GM19452 (cell line): ENCODE data around the gene CTDNEP1.
A peak's percentile ranks its signal among the peaks of the same experiment; 100 is the strongest.

Source experiments
- ATAC-seq: cut with Tn5 transposase; IDR thresholded peaks from one replicate; pipeline ENCODE4 v1.9.1; 2021; ENCODE audit not compliant: unreplicated experiment

Gene CTDNEP1

GRCh38 chr17:7251661-7252175 is at the start of gene CTDNEP1:
Gene CTDNEP1, minus strand, starts transcription at chr17:7251734. Its CDS starts 438 bp downstream, at chr17:7251296.
- peak; percentile 80 for ATAC-seq

- ATAC-seq = no peak
Measured at GRCh38 chr17:7296189-7296861, 44.8 kb upstream of the CTDNEP1 start.

DNA sequence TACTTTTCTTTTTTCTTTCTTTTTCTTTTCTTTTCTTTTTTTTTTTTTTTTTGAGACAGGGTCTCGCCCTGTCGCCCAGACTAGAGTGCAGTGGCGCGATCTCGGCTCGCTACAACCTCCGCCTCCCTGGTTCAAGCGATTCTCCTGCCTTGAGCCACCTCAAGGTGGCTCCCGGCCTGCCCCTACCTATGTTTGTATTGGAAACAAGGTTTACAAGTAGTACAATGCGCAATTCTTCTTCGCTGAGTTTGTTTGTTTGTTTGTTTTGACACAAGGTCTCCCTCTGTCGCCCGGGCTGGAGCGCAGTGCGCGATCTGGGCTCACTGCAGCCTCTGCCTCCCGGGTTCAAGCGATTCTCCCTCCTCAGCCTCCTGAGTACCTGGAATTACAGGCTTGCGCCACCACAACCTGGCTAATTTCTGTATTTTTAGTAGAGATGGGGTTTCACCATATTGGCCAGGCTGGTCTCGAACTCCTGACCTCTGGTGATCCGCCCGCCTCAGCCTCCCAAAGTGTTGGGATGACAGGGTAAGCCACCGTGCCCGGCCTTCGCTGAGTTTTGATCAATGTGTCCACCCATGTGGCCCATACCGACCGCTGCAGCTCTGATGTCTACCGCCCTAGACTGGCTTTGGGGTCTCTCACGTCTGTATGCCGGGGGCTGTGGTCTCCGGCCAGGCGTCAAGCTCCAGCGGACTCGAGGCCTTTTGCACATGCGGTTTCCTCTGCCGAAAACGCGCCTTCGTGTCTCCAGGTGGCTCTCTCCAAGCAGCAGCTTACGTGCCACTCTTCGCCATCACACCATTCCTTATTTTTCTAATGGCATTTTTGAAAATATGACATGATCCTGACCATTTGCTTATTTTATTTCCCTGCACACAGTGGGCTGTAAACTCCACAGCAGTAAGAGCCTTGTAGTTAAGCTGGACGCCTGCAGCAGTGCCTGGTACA is 44.0 kb upstream of the CTDNEP1 start:
- no peak for ATAC-seq

DNA sequence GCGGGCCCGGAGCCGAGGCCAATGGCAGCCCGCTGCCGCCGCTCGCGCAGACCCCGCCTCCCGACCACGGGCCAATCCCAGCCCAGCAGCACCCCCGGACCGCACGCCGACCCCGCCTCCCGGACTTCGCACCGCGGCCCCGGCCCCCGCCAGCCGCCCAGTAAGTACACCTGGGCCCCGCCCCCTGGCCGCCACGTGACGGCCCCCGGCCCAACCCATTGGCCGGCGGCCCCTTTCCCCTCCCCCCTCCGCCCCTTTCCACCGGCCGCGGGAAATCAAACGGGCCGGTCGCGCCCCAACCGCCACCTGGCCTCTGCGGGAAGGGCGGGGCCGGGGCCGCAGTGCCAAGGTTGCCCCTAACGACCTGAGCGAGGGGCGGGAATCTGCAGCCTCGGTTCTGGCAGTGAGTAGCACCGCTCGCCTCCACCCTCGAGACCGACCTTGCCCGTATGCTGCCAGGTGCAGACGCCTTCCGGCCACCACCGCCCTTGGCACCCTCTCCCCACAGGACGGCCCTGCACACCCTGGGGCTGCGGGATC is 43.1 kb upstream of the CTDNEP1 start, which contains the start of gene YBX2:
Gene YBX2 (minus strand): TSS at position 26 of the 540 bp plus-strand sequence. CDS start 139 bp downstream, outside the sequence.
- no peak for ATAC-seq

DNA sequence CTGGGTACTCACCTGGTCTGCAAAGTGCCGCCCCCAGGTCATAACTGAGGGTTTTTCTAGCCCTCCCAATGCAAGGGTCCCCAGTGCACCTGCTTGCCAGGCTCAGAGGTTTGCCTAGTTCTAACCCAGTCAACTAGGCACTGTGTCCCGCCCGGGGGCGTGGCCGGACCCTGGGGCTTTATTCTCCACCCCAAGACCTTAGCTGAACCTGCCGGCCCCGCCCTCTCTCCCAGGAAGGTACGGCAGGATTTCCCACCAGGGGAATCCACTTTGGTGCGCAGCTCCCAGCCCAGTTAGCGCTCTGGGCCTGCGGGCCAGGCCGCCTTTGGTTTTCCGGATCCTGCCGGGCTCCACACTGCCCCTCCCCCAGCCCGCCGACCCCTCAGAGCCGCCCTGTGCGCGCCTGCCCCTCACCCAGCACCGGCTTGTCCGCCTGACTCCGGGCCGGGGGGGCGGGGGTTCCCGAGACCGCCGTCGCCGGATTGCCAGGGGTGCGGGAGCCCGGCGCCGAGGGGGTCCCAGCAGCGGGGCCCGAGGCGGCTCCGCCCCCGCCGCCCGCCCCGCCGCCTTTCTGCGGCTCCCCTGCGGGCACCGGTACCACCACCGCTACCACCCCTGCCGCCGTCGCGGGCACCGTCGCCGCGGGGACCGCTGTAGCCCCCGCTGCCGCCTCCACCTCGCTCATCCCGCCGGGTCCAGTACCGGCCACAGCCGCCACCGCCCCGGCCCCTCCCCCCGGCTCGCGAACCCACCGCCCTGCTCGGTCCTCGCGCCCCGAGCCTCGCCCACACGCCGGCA is 42.5 kb upstream of the CTDNEP1 start:
- ATAC-seq = no peak

DNA sequence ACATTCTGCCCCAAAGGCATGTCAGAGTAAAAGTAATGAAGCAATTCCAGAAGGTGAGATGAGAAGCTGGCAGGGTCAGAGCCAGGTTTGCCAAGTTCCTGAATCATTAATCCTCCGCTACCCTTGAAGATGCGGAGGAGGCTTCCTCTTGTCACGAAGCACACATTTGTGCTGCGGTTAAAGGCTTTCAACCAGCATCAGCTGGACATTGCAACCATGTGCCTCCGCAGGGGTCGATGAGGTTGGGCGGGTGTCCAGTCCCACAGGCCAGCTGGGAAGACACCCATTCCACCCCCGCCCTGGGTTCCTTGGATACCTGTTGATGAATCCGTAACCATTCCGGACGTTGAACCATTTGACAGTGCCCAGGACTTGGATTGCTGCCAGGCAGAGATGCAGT is 41.6 kb upstream of the CTDNEP1 start:
- ATAC-seq = no peak

GRCh38 chr17:7292729-7293128 is 41.2 kb upstream of the CTDNEP1 start:
- no peak for ATAC-seq

DNA sequence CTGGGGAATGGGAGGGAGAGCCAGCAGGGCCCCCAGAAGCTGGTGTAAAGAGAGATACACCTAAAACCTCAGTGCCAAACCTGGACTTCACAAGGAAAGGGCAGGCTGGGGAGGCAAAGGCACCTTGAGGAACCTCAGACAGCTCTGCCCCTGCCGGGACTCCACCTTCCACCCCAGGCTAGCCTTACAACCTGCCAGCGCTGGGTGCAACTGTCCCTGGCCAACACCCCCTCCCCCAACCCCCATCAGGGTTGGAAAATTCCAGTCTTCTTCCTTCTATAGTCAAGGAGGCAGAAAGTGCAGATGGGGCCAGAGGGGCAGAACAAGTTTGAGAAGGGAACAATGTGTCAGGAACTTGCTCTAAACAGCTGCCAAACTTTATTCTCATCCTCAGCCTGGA is 40.7 kb upstream of the CTDNEP1 start:
- no peak for ATAC-seq

GRCh38 chr17:7290685-7291084 is 39.2 kb upstream of the CTDNEP1 start:
- ATAC-seq = no peak

DNA sequence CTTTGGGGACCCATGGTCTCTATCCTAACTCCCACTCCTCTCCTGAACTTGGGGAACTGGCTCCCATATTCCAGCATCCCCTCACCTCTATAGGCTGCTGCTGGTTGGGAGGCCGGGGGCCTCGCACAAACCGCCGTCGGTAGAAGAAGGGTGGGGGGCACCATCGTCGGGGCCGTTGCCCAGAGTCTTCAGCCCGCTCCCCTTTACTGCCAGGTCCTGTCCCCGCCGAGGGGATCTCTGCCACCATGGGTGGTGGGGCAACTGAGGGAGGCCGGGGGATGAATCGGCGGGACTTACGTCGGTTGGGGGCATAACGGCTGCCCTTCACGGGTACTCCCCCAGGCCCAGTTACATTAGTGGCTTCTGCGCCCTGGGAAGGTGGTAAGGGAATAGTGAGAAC is 38.6 kb upstream of the CTDNEP1 start:
- ATAC-seq = no peak

GRCh38 chr17:7289256-7290032 is 37.9 kb upstream of the CTDNEP1 start:
- ATAC-seq = no peak

DNA sequence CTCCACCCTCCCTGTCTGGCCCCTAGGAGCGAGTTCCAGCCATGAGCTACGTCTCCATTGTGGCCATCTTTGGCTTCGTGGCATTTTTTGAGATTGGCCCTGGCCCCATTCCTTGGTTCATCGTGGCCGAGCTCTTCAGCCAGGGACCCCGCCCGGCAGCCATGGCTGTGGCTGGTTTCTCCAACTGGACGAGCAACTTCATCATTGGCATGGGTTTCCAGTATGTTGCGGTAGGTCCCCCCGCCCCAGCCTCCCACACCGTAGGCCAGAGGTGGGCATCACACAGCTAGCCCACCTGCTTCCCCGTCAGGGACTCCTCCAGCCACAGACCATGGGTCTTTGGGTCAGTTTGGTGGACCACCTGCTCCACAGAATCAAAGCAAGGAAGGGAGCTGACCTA is 34.1 kb upstream of the CTDNEP1 start:
- no peak for ATAC-seq

DNA sequence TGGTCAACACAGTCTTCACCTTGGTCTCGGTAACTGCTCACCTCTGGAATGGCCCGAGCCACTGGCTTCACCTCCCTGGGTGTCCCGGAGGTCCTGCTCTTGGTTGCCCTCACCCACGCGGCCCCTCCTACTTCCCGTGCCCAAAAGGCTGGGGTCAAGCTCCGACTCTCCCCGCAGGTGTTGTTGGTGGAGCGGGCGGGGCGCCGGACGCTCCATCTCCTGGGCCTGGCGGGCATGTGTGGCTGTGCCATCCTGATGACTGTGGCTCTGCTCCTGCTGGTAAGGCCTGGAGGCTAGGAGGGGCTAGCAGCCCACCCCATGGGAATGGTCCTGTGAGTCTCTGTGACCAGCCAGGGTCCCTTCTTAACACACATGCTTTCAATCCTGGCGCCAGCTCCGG is 33.4 kb upstream of the CTDNEP1 start:
- no peak for ATAC-seq

DNA sequence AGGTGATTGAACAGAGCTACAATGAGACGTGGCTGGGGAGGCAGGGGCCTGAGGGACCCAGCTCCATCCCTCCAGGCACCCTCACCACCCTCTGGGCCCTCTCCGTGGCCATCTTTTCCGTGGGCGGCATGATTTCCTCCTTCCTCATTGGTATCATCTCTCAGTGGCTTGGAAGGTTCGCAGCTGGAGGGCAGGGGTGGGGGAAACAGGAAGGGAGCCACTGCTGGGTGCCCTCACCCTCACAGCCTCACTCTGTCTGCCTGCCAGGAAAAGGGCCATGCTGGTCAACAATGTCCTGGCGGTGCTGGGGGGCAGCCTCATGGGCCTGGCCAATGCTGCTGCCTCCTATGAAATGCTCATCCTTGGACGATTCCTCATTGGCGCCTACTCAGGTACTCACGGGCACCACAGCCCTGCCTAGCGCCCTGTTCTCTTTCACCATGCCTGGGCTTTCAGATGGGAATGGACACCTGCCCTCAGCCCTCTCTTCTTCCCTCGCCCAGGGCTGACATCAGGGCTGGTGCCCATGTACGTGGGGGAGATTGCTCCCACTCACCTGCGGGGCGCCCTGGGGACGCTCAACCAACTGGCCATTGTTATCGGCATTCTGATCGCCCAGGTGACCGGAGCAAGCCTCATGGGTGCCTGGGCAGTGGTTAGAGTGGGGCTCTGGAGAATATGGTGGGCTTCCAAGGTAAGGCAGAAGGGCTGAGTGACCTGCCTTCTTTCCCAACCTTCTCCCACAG is 32.1 kb upstream of the CTDNEP1 start:
- no peak for ATAC-seq

DNA sequence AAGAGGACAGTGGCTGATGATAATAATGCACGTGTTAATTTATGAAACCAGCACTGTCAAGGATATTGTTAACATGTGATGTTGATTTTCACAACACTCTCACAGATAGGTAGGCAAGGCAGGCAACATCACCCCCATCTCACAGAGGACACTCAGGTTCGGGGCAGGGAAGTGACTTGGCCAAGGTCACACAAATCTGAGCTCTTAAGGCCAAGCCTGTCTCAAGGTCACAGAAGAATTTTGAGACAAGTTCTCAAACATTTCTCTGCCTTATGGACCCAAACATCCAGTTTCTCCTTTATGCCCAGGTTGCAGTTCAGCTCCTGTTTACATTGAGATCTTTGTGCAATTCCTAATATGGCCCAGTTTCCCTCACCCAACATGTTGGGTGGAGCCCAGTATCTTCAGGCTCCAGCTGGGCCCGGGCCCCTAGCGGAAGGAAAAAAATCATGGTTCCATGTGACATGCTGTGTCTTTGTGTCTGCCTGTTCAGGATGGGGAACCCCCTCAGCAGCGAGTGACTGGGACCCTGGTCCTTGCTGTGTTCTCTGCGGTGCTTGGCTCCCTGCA is 31.3 kb upstream of the CTDNEP1 start:
- ATAC-seq = no peak

- ATAC-seq = no peak
Measured at GRCh38 chr17:7281953-7282751, 30.6 kb upstream of the CTDNEP1 start.

DNA sequence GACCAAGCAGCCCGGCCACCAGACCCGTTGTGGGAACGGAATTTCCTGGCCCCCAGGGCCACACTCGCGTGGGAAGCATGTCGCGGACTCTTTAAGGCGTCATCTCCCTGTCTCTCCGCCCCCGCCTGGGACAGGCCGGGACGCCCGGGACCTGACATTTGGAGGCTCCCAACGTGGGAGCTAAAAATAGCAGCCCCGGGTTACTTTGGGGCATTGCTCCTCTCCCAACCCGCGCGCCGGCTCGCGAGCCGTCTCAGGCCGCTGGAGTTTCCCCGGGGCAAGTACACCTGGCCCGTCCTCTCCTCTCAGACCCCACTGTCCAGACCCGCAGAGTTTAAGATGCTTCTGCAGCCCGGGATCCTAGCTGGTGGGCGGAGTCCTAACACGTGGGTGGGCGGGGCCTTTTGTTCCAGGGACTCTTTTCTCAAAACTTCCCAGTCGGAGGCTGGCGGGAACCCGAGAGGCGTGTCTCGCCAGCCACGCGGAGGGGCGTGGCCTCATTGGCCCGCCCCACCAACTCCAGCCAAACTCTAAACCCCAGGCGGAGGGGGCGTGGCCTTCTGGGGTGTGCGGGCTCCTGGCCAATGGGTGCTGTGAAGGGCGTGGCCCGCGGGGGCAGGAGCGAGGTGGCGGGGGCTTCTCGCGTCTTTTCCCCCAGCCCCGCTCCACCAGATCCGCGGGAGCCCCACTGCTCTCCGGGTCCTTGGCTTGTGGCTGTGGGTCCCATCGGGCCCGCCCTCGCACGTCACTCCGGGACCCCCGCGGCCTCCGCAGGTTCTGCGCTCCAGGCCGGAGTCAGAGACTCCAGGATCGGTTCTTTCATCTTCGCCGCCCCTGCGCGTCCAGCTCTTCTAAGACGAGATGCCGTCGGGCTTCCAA is 29.8 kb upstream of the CTDNEP1 start, which contains the start of gene SLC2A4:
Gene SLC2A4 (plus strand): TSS at position 645 of the 879 bp plus-strand sequence. CDS start 217 bp downstream, at position 862.
- ATAC-seq = peak; percentile 49
